Stimulated activated effector memory CD8-positive, alpha-beta T cell treated with anti-CD3 and anti-CD28 coated beads, Interleukin-12 subunit alpha, Interleukin-12 subunit beta, amount 100 ng/mL, for 72 hours (primary cell): ENCODE results near the gene HSFX2.
"Not testable (repeated sequence)": the region's sequence is repeated elsewhere in the genome, so short reads cannot be mapped to it uniquely, and the experiment has no call there.

Experiments
- ATAC-seq: fragments of 150-1000 bp; cut with Tn5 transposase; 2 replicates; pipeline ENCODE4 v1.10.0; 2021
- DNase-seq, 2 donors: peaks; one replicate each; pipeline ENCODE4 v3.0.0; 2021 to 2022; ENCODE audit warnings: low spot score in 2 of 2
- H3K27ac Mint-ChIP-seq: one replicate; pipeline ENCODE4 v1.8.0; 2022; ENCODE audit warnings: mild to moderate bottlenecking, mixed read lengths
- H3K36me3 Mint-ChIP-seq: one replicate; pipeline ENCODE4 v1.8.0; 2022; ENCODE audit warnings: mild to moderate bottlenecking, mixed read lengths
- H3K4me1 Mint-ChIP-seq: one replicate; pipeline ENCODE4 v1.8.0; 2022; ENCODE audit warnings: mixed read lengths
- H3K4me3 Mint-ChIP-seq: one replicate; pipeline ENCODE4 v1.8.0; 2022; ENCODE audit warnings: mild to moderate bottlenecking, mixed read lengths
- H3K9me3 Mint-ChIP-seq: one replicate; pipeline ENCODE4 v1.8.0; 2022; ENCODE audit warnings: mixed read lengths

The HSFX2 gene

GRCh38 chrX:149563359-149563758, 31.8 kb downstream of the HSFX2 start:
- Mint-ChIP-seq H3K36me3 (no peaks in the 10 kb centered on the region), H3K4me3 (no peak overlapping the region), H3K4me1 (no peaks in the 10 kb centered on the region), H3K9me3 (no peaks in the 10 kb centered on the region), H3K27ac (no peak overlapping the region)
- ATAC-seq (no peak), DNase-seq (no peak)

- H3K27ac Mint-ChIP-seq, DNase-seq, ATAC-seq, H3K4me1 Mint-ChIP-seq, H3K4me3 Mint-ChIP-seq, H3K36me3 Mint-ChIP-seq, H3K9me3 Mint-ChIP-seq: not testable (repeated sequence)
Observed at GRCh38 chrX:149555251-149555650, 39.9 kb downstream of the HSFX2 start.

- not testable (repeated sequence) for H3K36me3 Mint-ChIP-seq, H3K27ac Mint-ChIP-seq, H3K4me3 Mint-ChIP-seq, H3K9me3 Mint-ChIP-seq, DNase-seq, H3K4me1 Mint-ChIP-seq
- peak; percentile 62 for ATAC-seq
Observed at GRCh38 chrX:149551939-149552248, 43.2 kb downstream of the HSFX2 start.

- not testable (repeated sequence) for H3K27ac Mint-ChIP-seq, DNase-seq, H3K4me3 Mint-ChIP-seq, H3K9me3 Mint-ChIP-seq, H3K4me1 Mint-ChIP-seq, H3K36me3 Mint-ChIP-seq
- ATAC-seq: peak; percentile 66
Observed at GRCh38 chrX:149551245-149551938, 43.7 kb downstream of the HSFX2 start.

GRCh38 chrX:149550454-149550853, 44.7 kb downstream of the HSFX2 start:
- not testable (repeated sequence) for H3K9me3 Mint-ChIP-seq, H3K36me3 Mint-ChIP-seq, H3K4me1 Mint-ChIP-seq, DNase-seq, H3K27ac Mint-ChIP-seq, H3K4me3 Mint-ChIP-seq
- peak; percentile 19 for ATAC-seq

- not testable (repeated sequence) for DNase-seq, ATAC-seq, H3K9me3 Mint-ChIP-seq, H3K4me3 Mint-ChIP-seq, H3K36me3 Mint-ChIP-seq, H3K4me1 Mint-ChIP-seq, H3K27ac Mint-ChIP-seq
Observed at GRCh38 chrX:149549701-149550100, 45.4 kb downstream of the HSFX2 start, which contains the start of gene HSFX3. TSS of gene HSFX3 (minus strand) at chrX:149549924. CDS start at chrX:149549852, 72 bp downstream.

GRCh38 chrX:149547782-149548181, 47.3 kb downstream of the HSFX2 start:
- H3K9me3 Mint-ChIP-seq, H3K4me1 Mint-ChIP-seq, ATAC-seq, H3K27ac Mint-ChIP-seq, H3K36me3 Mint-ChIP-seq, H3K4me3 Mint-ChIP-seq, DNase-seq: not testable (repeated sequence)

GRCh38 chrX:149546962-149547361, 48.2 kb downstream of the HSFX2 start:
- H3K36me3 Mint-ChIP-seq, H3K4me3 Mint-ChIP-seq, ATAC-seq, H3K9me3 Mint-ChIP-seq, DNase-seq, H3K4me1 Mint-ChIP-seq, H3K27ac Mint-ChIP-seq: not testable (repeated sequence)

GRCh38 chrX:149545545-149546543, 49.3 kb downstream of the HSFX2 start:
- not testable (repeated sequence) for H3K36me3 Mint-ChIP-seq, DNase-seq, H3K9me3 Mint-ChIP-seq, H3K4me3 Mint-ChIP-seq, H3K4me1 Mint-ChIP-seq, H3K27ac Mint-ChIP-seq, ATAC-seq
